Psoas muscle (tissue), 8 donors: Measurements from ENCODE around the gene ATF6. TPM values are rescaled to one million over a fixed set of nuclear protein-coding genes. Genes with fewer than 3 reads are reported as not detected.

Source experiments
- ATAC-seq, 4 donors: fragments of 200-7000 bp; cut with Tn5 transposase; one replicate each; pipeline ENCODE4 v1.9.1; 2020; ENCODE audit warnings: moderate library complexity in 3 of 4, mild to moderate bottlenecking in 2 of 4
- DNase-seq, 2 donors: peaks; one replicate each; pipeline ENCODE4 v3.0.0-alpha.2; 2020
- H3K27ac ChIP-seq: fragments of 200-600 bp; one replicate; pipeline ENCODE4 v1.8.0; 2022
- H3K27me3 ChIP-seq, 3 donors: fragments of 200-600 bp in 1 of 3; one replicate each; pipeline versions ENCODE4 v1.6.1 to v1.8.0; 2013 to 2022; ENCODE audit warnings: low read length in 2 of 3, mild to moderate bottlenecking in 2 of 3, moderate library complexity in 1 of 3; ENCODE audit not compliant: insufficient read depth in 3 of 3
- H3K36me3 ChIP-seq, 2 donors: fragments of 200-600 bp in 1 of 2; one replicate each; pipeline versions ENCODE4 v1.6.1 to v1.8.0; 2013 to 2022; ENCODE audit warnings: low read depth in 1 of 2, mild to moderate bottlenecking in 1 of 2, moderate library complexity in 1 of 2; ENCODE audit not compliant: insufficient read depth in 1 of 2
- H3K4me1 ChIP-seq: fragments of 200-600 bp; one replicate; pipeline ENCODE4 v1.8.0; 2022
- H3K4me3 ChIP-seq: fragments of 200-600 bp; one replicate; pipeline ENCODE4 v1.8.0; 2022; ENCODE audit warnings: mild to moderate bottlenecking
- H3K9me3 ChIP-seq: fragments of 200-600 bp; one replicate; pipeline ENCODE4 v1.8.0; 2022
- CTCF ChIP-seq: fragments of 200-600 bp; IDR thresholded peaks from one replicate; pipeline ENCODE4 v1.8.0; 2022; ENCODE audit warnings: antibody characterized with exemption
- WGBS, 3 donors: extraction: QIAGEN DNeasy Blood & Tissue Kit; methylation state at CpG; one replicate each; pipeline versions ENCODE4 v1.1.6 to v1.1.7; 2013; 5-methylcytosine and 5-hydroxymethylcytosine counted together
- intact Hi-C, 2 donors: fragments of 100-400 bp; cut with DNase I; formaldehyde crosslinking; loops; one replicate each; pipeline versions ENCODE4 v1.11.0 to v1.14.2; 2022
- polyA plus RNA-seq, 3 donors: library from polyadenylated mRNA; stranded (reverse); fragments of 200-250 nt; gene quantifications; one replicate each; pipeline ENCODE4 v1.2.3, GENCODE V29; 2013
- total RNA-seq, 4 donors: library from RNA; stranded (reverse); fragmentation: NEBNext Ultra II Directional in 2 of 4; extraction: Animal tissue kit (Norgen Biotek cat#: 25700) in 2 of 4; gene quantifications; one replicate each; pipeline versions ENCODE4 v1.2.1 to v1.2.4, GENCODE V29; 2021 to 2023
- donor health status: healthy with polysubstance abuse.
- donor health status: DM: no; HTN: no; CAD: no; lungs with moderate emphysema.
- donor health status: Bipolar disorder and iron deficiency.
- donor health status: healthy.
- donor health status: DM: yes; HTN: yes; CAD: no.
- donor health status: DM: no; HTN: no; CAD: no.
- donor health status: DM: no; HTN: no; CAD: no.
- donor health status: DM: yes; HTN: yes; CAD: no.

Gene ATF6
- total and polyA plus RNA-seq, 7 donors = 6.4 to 17.1 (median 11.0) TPM

DNA sequence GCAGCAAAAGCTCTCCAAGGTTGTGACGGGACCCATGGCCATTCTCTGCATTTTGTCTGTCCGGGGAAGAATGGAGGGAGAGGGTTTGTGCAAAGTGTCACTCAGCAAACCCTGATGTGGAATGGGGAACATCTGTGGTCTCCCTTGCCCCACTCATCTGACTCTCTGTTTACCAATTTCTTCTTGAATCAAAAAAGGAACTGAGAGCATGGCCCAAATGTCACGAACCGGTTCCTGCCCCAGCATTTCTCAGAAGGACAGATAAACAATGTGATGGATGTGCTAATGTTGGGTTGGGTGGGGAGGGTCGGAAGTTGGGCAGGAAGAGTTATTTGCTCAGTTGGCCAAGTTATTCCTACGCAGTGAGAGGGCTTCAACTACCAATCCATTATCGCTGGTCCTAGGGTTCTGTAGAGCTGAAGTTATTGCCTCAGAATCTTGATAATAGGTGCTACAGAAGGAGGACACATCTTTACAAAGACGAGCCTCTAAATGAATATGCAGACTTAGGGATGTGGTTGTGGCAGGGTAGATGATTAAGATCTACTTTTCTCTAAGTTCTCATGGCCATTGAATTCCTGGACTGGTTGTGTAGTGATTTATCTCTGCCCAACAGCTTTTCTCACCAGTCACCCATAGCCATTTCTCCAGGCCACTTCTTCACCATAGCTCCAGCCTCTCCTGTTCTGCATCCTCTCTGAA lies 26.1 kb upstream of the ATF6 start:
- Histone ChIP-seq H3K9me3 (no peaks in the 10 kb centered on the region), H3K36me3 (no peaks in the 10 kb centered on the region), H3K4me3 (no peak overlapping the region), H3K4me1 (no peaks in the 10 kb centered on the region), H3K27me3 (peaks cover 0 to 2% (median 0%) of the 10 kb centered on the region in 3 donors), H3K27ac (no peak overlapping the region)
- DNase-seq (no peak), ATAC-seq (no peak)
- TF ChIP-seq CTCF = no peak
- WGBS, 3 donors = 67 to 75% (median 70%) methylated on average over 8 of the region's 8 CpGs
- intact Hi-C loops = loop anchor here in 1 of 2 donors (2.0 to 10.0 kb wide), 3 partner anchors 93 to 335 kb away; no protein-coding TSS in a partner anchor

DNA sequence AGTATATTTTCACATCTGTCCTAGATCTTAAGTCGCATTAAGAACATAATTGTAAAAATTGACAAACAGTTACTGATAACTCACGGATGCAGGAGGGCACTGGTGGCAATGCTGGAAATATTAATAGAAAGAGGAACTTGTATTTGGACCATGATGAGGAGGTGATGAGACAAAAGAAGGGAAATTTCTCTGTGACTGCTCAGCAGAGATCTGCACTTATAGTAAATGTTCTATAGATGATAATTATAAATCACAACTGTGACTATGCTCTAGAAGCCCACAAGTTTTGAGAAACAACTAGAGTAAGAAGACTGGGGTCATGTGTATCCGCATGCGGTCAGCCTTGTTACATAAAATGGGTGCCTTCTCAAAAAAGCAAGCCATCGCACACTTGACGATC lies 25.2 kb upstream of the ATF6 start:
- ATAC-seq (no peak), DNase-seq (no peak)
- intact Hi-C loops = loop anchor here in 1 of 2 donors (2.0 to 10.0 kb wide), 3 partner anchors 94 to 336 kb away; no protein-coding TSS in a partner anchor
- Histone ChIP-seq H3K27ac (no peak overlapping the region), H3K4me1 (no peaks in the 10 kb centered on the region), H3K4me3 (no peak overlapping the region), H3K9me3 (no peaks in the 10 kb centered on the region), H3K27me3 (peaks cover 0 to 8% (median 0%) of the 10 kb centered on the region in 3 donors), H3K36me3 (no peaks in the 10 kb centered on the region)
- WGBS, 3 donors = 89 to 93% (median 91%) methylated on average over 6 of the region's 6 CpGs
- no peak for TF ChIP-seq CTCF

GRCh38 chr1:161743231-161743630 lies 22.9 kb upstream of the ATF6 start:
- H3K4me1 ChIP-seq = no peaks in the 10 kb centered on the region
- H3K4me3 ChIP-seq = no peak overlapping the region
- intact Hi-C loops = loop anchor here in 1 of 2 donors (5.0 to 10.0 kb wide), 2 partner anchors 96 to 338 kb away; no protein-coding TSS in a partner anchor
- DNase-seq = no peak
- no peaks in the 10 kb centered on the region for H3K36me3 ChIP-seq
- no peak for TF ChIP-seq CTCF
- peaks cover 0 to 18% (median 0%) of the 10 kb centered on the region in 3 donors for H3K27me3 ChIP-seq
- H3K9me3 ChIP-seq = no peaks in the 10 kb centered on the region
- no peak for ATAC-seq
- 74 to 79% (median 78%) methylated on average over 9 of the region's 9 CpGs for WGBS, 3 donors
- no peak overlapping the region for H3K27ac ChIP-seq

DNA sequence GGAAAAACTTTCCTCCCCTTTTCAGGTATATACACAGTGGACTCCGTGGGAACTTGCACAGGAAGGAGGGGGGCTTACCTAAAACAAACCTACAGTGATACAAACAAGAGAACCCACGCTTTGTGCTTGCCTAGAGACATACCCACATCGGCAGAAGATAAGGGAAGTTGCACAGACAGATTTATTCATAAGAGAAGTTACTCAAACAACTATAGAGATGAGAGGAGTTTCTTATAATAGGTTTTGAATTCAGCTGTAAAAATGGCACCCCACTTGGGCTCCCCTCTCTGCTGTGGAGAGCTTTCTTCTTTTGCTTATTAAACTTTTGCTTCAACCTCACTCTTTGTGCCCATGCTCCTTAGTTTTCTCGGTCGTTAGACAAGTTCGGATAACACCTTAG lies 18.3 kb upstream of the ATF6 start:
- no peak for TF ChIP-seq CTCF
- Histone ChIP-seq H3K4me3 (no peak overlapping the region), H3K27me3 (peaks cover 0 to 18% (median 0%) of the 10 kb centered on the region in 3 donors), H3K4me1 (peaks cover 9% of the 10 kb centered on the region), H3K9me3 (no peaks in the 10 kb centered on the region), H3K27ac (no peak overlapping the region), H3K36me3 (peaks cover 0 to 14% of the 10 kb centered on the region in 2 donors)
- intact Hi-C loops = loop anchor here in 1 of 2 donors (10.0 kb wide), 1 partner anchor 343 kb away; no protein-coding TSS in a partner anchor
- WGBS, 3 donors = 60 to 72% (median 69%) methylated on average over 6 of the region's 6 CpGs
- no peak for ATAC-seq
- DNase-seq = no peak
